GM18907 (cell line): ENCODE measurements around the gene FBXW2.
"Not testable (repeated sequence)": the region's sequence is repeated elsewhere in the genome, so short reads cannot be mapped to it uniquely, and the experiment has no call there.

Experiments used
- ATAC-seq: cut with Tn5 transposase; IDR thresholded peaks from one replicate; pipeline ENCODE4 v1.9.1; 2021; ENCODE audit warnings: mild to moderate bottlenecking, moderate library complexity; ENCODE audit not compliant: unreplicated experiment

The FBXW2 gene, protein sequence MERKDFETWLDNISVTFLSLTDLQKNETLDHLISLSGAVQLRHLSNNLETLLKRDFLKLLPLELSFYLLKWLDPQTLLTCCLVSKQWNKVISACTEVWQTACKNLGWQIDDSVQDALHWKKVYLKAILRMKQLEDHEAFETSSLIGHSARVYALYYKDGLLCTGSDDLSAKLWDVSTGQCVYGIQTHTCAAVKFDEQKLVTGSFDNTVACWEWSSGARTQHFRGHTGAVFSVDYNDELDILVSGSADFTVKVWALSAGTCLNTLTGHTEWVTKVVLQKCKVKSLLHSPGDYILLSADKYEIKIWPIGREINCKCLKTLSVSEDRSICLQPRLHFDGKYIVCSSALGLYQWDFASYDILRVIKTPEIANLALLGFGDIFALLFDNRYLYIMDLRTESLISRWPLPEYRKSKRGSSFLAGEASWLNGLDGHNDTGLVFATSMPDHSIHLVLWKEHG

DNA sequence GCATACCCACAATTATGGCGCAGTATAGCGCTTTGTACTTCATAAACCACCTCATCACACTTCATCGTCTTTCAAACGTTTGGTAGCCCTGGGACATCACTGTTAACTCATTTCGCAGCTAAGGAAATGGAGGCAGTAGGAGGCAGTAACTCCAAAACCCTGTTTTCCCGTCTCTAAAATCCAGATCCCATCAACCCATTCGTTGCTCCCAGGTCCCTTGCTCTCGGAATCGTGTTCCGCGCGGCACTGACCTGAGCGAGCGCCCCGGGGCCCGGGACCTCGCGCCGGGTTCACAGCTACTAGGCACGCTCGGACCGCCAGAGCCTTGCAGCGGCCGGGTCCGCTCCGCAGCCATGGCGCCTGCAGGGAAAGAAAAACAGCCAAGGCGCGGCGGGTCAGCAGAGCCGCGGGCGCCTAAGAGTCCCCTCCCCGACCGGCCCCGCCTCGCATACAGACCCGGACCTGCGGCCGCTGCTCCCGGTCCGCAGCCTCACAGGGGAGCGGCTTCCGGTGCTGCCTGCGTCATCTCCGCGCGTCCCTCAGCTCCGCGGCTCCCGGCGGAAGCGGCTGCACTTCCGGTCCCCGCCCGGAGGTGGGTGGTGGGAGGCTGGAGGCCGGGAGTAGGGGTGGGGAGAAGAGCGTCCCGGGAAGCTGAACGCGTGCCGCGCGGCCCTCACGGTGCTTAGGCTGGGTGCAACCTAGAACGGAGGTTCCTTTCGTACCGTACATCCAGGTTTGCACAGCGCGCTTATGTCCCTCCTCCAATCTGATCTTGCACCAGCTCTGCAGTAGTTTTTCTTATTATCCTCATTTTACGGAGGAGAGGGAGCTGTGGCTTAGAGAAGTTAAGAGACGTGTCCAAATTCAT, at the start of gene FBXW2:
Gene FBXW2 (minus strand): TSS at position 519 of the 868 bp plus-strand sequence. CDS start 5,158 bp downstream, outside the sequence.
- ATAC-seq, result peak; percentile 91

DNA sequence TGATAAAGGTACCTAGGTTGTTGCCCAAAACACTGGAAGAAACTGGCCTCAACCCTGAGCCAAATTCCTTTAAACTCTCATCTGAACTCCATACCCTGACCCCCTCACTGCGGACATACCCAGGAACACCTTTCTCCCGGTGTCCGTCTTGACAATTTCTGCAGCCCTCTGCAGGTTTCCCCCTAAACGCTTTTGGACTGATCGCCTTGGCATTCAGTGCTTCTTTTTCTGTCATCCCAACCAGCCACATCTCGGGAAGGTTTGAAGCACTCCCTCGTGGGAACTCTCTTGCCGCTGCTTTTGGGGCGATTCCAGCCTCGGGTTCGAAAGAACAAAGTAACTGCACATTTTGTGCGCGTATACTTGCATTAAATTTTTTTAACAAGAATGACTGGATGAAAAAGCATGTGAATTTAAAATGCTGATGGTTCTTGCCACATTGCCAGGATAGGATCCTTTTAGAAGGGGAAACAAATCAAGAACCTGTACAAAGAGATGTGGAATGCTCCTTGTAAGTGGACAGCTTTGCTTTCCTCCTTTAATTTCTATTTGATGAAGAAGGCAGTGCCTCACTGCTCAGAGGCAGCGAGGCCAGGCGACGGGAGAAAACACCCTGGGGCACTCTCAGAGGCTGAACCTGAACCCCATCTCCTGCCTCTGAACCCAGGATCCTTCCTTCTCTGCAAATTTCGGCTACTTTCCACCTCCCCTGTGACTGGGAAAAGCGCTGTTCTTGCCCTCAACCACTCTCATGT, 48.9 kb upstream of the FBXW2 start:
- ATAC-seq, result no peak

DNA sequence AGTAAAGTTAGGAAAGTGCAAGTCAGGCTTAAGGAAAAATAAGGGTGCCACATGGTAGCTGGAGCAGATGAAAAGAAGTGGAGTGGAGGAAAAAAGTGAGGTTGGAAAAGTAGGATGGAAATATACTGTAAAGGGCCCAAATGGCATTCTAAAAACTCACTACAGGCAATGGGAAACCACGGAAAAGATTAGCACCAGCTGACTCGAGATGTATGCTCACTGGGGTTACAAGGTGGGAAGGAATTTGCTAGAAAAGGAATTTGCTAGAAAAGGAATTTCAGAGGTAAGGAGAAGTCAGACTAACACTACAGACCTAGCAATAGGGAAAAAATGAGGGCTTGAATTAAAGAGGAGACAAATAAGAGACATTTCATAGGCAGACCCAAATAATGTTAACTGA, 45.9 kb upstream of the FBXW2 start:
- no peak for ATAC-seq

DNA sequence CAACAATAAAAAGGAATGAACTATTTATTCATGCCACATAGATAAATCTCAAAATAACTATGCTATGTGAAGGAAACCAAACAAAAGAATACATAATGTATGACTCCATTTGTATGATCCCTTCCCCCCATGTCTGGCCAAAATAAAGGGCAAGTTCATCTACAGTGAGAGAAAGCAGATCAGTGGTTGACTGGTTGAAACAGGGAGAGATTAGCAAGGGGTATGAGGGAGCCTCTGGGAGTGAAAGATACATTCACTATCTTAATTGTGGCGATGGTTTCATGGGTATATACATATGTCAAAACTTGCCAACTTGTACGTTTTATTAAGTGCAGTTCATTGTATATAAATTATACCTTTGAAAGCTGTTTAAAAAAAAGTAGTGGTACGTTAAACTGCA, 44.7 kb upstream of the FBXW2 start:
- ATAC-seq, result no peak

DNA sequence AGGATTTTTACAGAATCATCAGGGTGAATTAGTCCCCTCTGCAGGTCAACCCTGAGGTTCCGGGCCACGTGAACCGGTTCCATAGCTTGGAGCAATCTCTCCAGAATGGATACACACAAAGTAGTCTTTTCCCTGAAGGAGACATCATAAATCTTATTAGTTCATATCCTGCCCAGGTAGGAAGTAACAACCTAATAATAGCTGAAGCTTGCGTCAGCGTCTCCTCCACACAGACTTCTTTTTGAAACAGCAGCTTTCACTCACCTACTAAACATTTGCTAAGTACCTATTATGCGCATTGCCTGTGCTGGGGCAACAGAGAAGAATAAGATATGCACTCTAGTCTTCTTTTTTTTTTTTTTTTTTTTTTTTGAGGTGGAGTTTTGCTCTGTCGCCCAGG, 40.1 kb upstream of the FBXW2 start:
- ATAC-seq, result no peak

DNA sequence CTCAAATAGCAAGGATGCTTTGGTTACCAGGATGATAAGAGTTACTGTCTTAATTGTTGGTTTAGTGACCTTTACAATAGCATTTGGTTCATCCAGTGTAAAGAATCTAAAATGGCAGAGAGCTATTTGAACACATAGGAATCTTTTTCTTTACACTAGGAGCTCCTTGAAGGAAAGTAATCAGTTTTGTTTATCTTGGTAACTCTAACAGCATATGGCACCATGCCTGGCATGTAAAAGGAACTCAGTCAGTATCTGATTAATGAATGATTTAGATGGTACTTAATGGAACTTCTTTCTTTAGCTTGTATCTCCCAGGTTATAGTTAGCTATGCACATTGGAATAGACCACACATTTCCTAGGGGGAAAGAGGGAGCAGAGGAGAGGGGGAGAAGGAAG, 39.6 kb upstream of the FBXW2 start:
- no peak for ATAC-seq

DNA sequence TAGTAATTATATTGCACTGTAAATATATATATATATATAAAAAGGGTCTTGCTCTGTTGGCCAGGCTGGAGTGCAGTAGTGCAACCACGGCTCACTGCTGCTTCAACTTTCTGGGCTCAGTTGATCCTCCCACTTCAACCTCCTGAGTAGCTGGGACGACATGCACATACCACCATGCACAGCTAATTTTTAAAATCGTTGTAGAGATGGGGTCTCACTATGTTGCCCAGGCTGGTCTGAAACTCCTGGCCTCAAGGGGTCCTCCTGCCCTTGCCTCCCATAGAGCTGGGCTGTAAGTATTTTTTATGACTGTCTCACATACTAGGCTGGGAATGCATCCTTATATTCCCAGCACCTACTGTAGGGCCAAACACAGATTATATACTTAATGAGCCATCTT, 37.6 kb upstream of the FBXW2 start:
- ATAC-seq, result no peak

DNA sequence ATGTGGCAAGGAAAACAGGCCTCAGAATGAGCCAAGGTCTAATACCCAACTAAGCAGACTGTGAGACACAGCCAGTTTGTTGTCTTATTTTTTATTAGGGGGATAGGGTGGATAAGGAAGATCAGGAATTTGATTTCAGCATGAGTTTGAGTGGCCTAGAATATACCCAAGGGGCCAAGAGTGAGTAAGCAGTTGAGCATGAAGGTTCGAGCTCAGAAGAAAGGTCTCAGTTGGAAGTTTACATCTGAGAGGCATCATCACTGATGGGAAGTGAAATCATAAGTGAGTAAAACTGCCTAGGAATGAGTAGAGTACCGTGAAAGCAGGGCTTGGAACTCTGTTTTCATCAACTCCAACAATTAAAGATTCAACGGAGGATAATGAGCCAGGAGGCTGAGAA, 36.9 kb upstream of the FBXW2 start:
- no peak for ATAC-seq

DNA sequence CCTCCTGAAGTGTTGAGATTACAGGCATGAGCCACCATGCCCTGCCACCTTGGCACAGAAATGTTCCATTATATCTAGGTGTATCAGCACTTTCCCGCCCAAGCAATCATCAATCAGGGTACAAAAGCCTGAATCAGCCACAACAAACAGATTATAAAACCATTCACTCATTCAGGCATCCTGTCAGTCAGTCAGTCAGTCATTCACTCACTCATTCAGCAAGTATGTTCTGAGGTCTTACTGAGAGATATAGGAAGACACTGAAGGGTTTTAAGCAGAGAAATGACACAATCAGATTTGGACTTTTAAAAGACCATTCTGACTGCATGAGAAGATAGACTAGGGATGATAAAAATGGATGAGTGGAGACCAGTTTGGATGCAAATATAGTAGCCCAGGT, 36.4 kb upstream of the FBXW2 start:
- no peak for ATAC-seq

DNA sequence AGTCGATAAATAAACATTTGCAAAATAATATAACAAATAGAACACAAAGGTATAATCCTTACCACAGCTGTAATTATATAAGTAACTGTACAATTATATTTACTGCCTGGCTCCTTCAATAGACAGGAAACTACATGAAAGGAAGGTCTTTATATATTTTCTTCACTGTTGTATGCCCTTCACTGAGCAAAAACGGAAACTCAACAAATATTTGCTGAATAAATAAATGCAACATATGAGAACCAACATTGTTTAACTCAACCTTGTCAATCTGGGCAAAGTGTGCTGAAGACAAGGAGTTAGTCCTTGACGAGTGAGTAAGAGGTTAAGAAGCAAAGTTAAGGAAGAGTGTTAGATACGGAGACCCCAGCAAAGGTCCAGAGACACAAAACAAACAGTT, 26.9 kb upstream of the FBXW2 start:
- ATAC-seq, result no peak

DNA sequence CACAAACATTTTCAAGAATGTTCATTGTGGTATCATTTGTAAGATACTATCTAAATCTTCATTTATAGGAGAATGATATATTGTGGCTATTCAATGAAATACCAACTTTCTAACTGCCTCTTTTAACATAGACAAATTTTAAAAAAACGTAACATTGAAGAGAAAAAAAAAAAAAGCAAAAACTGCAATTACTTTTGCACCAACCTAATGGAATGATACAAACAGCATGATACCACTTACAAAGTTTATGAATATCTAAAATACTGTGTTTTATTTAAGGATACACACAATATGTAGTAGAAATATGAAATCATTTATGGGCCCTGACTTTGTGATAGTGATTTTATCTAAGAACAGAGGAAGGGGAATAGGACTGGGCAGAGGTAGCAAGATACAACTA, 25.4 kb upstream of the FBXW2 start:
- ATAC-seq, result no peak

DNA sequence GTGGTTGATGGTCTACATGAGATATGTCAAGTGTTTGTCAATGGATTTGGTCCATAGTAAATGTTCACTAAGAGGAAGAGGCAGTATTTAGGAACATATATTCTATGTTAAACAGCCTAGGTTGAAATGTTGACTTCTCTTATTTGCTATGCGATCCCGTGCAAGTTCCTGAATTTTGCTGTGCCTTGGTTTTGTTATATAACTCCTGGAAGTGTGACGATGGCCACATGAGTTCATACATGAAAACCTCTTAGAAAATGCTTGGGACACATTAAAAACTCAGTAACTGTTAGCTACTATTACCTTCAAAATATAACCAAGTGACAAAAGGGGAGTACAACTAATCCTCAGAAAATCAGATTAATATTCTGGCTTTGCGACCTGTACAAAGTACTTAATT, 21.9 kb upstream of the FBXW2 start:
- no peak for ATAC-seq

DNA sequence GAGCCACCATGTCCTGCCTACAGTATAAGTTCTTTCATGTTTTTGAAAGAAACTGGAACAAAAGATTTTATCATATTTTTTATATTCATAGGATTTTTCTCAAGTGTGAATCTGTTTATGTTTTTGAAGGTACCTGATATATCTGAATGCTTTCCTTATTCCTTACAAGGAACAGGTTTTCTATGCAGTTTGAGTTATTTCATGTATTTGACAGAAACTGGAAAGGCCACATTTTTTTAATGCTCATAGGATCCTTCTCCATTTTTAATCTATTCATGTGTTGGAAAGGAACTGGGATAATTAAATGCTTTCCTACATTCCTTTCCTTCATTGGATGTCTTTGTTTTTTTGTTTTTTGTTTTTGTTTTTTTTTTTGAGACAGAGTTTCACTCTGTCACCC, 15.7 kb upstream of the FBXW2 start:
- ATAC-seq, result no peak

DNA sequence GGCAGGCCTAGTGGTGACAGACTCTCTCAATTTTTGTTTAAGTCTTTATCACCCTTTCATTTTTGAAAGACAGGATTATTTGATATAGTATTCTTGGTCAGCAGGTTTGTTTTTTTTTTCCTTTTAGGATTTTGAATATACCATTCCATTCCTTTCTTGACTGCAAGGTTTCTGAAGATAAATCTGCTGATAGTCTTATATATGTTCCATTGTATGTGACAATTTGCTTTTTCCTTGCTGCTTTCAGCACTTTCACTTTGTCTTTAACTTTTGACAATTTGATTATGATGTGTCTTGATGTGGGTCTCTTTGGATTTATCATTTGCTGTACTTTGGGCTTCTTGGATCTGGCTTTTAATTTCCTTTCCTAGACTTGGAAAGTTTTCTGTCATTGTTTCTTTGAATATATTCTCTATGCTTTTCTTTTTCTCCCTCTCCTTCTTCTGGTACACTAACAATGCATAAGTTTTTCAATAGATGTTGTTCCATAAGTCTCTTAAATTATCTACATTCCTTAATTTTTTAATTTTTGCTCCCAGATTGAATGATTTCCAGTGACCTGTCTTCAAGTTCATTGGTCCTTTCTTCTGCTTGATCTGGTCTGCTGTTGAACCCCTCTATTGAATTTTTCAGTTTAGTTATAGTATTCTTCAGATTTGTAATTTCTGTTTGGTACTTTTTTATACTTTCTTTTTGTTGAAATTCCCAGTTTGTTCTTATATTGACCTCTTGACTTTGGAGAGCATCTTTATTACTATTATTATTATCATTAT, 14.6 kb upstream of the FBXW2 start:
- ATAC-seq, result no peak

DNA sequence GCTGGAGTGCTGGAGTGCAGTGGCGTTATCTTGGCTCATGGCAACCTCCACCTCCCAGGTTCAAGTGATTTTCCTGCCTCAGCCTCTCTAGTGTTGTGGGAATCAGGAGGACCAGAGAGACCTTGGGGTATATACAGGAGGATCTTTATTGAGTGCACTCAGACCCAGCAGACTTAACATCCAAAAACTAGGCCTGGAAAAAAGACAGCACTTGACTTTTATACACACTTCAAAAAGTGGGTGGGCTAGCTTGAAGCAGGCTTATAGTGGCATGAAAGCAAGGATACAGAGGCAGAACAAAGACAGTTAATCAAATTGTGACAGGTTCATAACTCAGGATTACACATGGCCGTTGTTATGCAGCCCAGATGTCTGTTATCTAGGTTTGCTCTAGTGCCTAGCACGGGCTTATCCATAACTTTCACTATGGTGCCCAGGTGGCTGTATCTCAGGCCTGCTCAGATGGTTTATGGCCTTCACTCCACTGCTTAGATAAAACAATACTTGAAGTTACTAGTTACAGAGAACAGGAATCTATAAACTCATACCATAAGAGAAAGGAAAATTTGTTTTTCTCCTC, 11.7 kb upstream of the FBXW2 start:
- ATAC-seq, result not testable (repeated sequence)

DNA sequence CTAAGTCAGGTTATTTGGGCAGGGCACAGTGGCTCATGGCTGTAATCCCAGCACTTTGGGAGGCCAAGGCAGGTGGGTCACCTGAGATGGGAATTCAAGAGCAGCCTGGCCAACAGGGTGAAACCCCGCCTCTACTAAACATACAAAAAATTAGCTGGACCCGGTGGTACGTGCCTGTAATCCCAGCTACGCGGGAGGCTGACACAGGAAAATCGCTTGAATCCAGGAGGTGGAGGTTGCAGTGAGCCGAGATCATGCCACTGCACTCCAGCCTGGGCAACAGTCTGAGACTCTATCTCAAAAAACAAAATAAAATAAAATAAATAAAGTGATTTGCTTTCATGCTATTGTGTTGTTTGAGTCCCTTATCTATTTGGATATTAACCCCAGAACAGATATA, 8.2 kb upstream of the FBXW2 start:
- no peak for ATAC-seq

DNA sequence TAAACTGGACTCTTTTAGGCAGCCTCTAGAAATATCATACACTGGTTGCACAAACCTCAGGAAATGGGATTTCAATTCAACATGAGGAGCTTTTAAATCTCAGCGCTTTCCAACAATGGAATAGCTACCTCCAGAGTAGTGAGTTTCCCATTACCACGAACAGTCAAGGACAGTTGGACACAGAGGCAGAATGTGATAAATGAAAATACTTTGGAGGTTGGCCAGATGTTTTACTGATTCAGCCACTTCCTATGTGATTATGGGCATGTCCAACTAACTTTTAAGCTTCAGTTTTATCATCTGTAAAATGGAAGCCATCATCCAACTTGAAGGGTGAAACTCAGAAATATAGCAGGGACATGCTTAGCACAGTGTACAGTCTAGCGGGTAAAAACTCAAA, 2.1 kb downstream of the FBXW2 start:
- ATAC-seq, result no peak

DNA sequence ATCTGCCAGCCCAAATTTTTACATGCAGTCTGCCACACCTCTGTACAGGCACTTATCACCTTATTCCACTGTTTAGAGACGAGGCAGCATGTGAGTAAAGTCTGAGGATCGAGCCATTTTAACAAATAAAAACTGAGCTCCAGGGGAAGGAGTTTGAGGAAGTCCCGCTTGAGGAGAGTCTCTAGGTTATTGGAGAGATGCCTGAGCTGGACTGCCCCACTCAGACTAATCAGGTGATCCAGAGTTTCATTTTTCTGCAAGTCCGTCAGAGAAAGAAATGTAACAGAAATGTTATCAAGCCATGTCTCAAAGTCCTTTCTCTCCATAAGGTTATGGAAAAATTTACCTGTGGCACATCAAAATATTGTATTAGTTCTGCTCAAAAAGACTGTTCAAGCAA, 5.3 kb downstream of the FBXW2 start:
- no peak for ATAC-seq

DNA sequence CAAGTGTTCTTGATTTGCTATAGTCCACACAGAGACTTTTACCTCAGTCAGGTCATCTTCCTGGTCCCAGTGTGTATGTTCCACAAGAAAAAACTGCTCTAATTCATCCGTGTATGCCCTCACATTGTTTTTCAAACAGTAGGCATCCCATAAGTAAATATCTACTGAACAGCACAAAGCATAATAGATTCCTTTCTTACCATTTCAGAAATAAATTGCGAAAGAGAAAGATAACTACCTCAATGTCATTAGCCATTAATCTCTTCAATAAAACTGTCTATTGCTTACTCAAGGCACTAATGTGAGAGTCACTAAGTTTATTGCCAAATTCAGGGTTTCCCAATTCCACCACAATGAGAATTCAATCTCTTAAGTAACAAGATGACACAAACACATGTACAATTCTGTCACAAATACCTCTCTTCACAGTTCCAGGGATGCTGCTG, 9.6 kb downstream of the FBXW2 start:
- ATAC-seq, result no peak

DNA sequence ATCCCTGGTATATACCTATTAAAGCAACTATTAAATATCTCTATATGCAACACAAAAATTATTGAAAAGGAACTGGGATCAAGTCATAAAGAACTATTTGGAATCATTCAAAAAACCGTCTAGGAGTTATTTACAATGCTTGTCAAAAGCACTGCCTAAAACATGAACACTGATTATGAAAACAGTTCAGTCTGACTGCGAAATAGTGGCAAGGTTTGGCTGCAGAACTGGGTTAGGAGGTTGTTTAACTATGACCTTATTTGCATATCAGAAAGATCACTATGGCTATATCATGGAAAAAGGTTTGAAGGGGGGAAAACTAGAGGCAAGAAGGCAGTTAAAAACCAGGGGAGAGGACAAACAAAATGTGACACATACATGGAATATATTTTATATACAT, 12.0 kb downstream of the FBXW2 start:
- no peak for ATAC-seq
